H9 (cell line): ENCODE measurements around the gene KCNH1. TPM values are rescaled to one million over a fixed set of nuclear protein-coding genes. Genes with fewer than 3 reads are reported as not detected.

Experiments
- DNase-seq: peaks from one replicate; pipeline ENCODE4 v3.0.0-alpha.2; 2017
- H2AFZ ChIP-seq: one replicate; pipeline ENCODE4 v1.6.1; 2013; ENCODE audit warnings: mild to moderate bottlenecking, low read length, control low read depth, moderate library complexity
- H2AK5ac ChIP-seq: 2 replicates; pipeline ENCODE4 v1.6.1; 2013; ENCODE audit warnings: low read length, control low read depth, mixed read lengths; ENCODE audit not compliant: insufficient read length
- H2BK120ac ChIP-seq: one replicate; pipeline ENCODE4 v1.6.1; 2013; ENCODE audit warnings: low read depth, mild to moderate bottlenecking, low read length, control low read depth, inconsistent platforms; ENCODE audit not compliant: poor library complexity, severe bottlenecking
- H2BK12ac ChIP-seq: 2 replicates; pipeline ENCODE4 v1.6.1; 2013; ENCODE audit warnings: low read length, control low read depth, mixed read lengths, low read depth; ENCODE audit not compliant: insufficient read length
- H2BK15ac ChIP-seq: 2 replicates; pipeline ENCODE4 v1.6.1; 2013; ENCODE audit warnings: low read depth, low read length, control low read depth
- H2BK20ac ChIP-seq: one replicate; pipeline ENCODE4 v1.6.1; 2013; ENCODE audit warnings: low read depth, mild to moderate bottlenecking, low read length, control low read depth, inconsistent platforms; ENCODE audit not compliant: poor library complexity, severe bottlenecking
- H2BK5ac ChIP-seq: 2 replicates; pipeline ENCODE4 v1.6.1; 2013; ENCODE audit warnings: low read length, control low read depth, mixed read lengths; ENCODE audit not compliant: insufficient read length
- H3K14ac ChIP-seq: 2 replicates; pipeline ENCODE4 v1.6.1; 2013; ENCODE audit warnings: low read length, control low read depth; ENCODE audit not compliant: insufficient read depth
- H3K18ac ChIP-seq: 2 replicates; pipeline ENCODE4 v1.6.1; 2013; ENCODE audit warnings: low read depth, mild to moderate bottlenecking, mixed read lengths, low read length, control low read depth; ENCODE audit not compliant: insufficient read length
- H3K23ac ChIP-seq: 2 replicates; pipeline ENCODE4 v1.6.1; 2013; ENCODE audit warnings: low read length, control low read depth, mixed read lengths, low read depth; ENCODE audit not compliant: insufficient read length
- H3K23me2 ChIP-seq: 2 replicates; pipeline ENCODE4 v1.6.1; 2013; ENCODE audit warnings: low read depth, mild to moderate bottlenecking, mixed read lengths, low read length, control low read depth; ENCODE audit not compliant: insufficient read length, poor library complexity, severe bottlenecking
- H3K27ac ChIP-seq: 2 replicates; pipeline ENCODE4 v1.5.1; 2013; ENCODE audit warnings: low read length, control low read depth, mixed read lengths, low read depth; ENCODE audit not compliant: insufficient read length
- H3K27me3 ChIP-seq: 2 replicates; pipeline ENCODE4 v1.6.1; 2013; ENCODE audit warnings: low read length, control low read depth, inconsistent platforms; ENCODE audit not compliant: insufficient read depth
- H3K4ac ChIP-seq: 2 replicates; pipeline ENCODE4 v1.6.1; 2013; ENCODE audit warnings: low read depth, mild to moderate bottlenecking, control low read depth, inconsistent platforms, low read length, moderate library complexity
- H3K4me1 ChIP-seq: 2 replicates; pipeline ENCODE4 v1.6.1; 2013; ENCODE audit warnings: low read length, control low read depth, inconsistent platforms; ENCODE audit not compliant: insufficient read depth
- H3K4me2 ChIP-seq: 2 replicates; pipeline ENCODE4 v1.6.1; 2013; ENCODE audit warnings: low read length, control low read depth, mixed read lengths; ENCODE audit not compliant: insufficient read length, insufficient read depth
- H3K56ac ChIP-seq: 2 replicates; pipeline ENCODE4 v1.6.1; 2013; ENCODE audit warnings: low read depth, mild to moderate bottlenecking, mixed read lengths, low read length, control low read depth; ENCODE audit not compliant: insufficient read length
- H3K79me1 ChIP-seq: 2 replicates; pipeline ENCODE4 v1.6.1; 2013; ENCODE audit warnings: low read depth, mild to moderate bottlenecking, moderate library complexity, low read length, control low read depth, inconsistent platforms; ENCODE audit not compliant: insufficient read depth, poor library complexity, severe bottlenecking
- H3K79me2 ChIP-seq: 2 replicates; pipeline ENCODE4 v1.6.1; 2013; ENCODE audit warnings: low read length, control low read depth, inconsistent platforms; ENCODE audit not compliant: insufficient read depth
- H3K9ac ChIP-seq: 2 replicates; pipeline ENCODE4 v1.6.1; 2013; ENCODE audit warnings: low read length, control low read depth, mixed read lengths; ENCODE audit not compliant: insufficient read length; ENCODE audit errors: extremely low read depth
- H3K9me3 ChIP-seq: one replicate; pipeline ENCODE4 v1.6.1; 2013; ENCODE audit warnings: low read depth, low read length, inconsistent platforms; ENCODE audit not compliant: control insufficient read depth
- H3T11ph ChIP-seq: one replicate; pipeline ENCODE4 v1.6.1; 2013; ENCODE audit warnings: mild to moderate bottlenecking, low read length, control low read depth, inconsistent platforms
- H4K20me1 ChIP-seq: one replicate; pipeline ENCODE4 v1.6.1; 2013; ENCODE audit not compliant: control insufficient read depth, insufficient read length, insufficient read depth
- H4K5ac ChIP-seq: 2 replicates; pipeline ENCODE4 v1.6.1; 2013; ENCODE audit warnings: low read depth, mild to moderate bottlenecking, mixed read lengths, low read length, control low read depth; ENCODE audit not compliant: insufficient read length
- H4K8ac ChIP-seq: replicated peaks from 2 replicates; pipeline ENCODE4 v1.6.1; 2013; ENCODE audit warnings: low read length, control low read depth, mixed read lengths, low read depth; ENCODE audit not compliant: insufficient read length
- H4K91ac ChIP-seq: 2 replicates; pipeline ENCODE4 v1.6.1; 2013; ENCODE audit warnings: low read depth, mild to moderate bottlenecking, moderate library complexity, mixed read lengths, low read length, control low read depth; ENCODE audit not compliant: insufficient read length
- H3K27ac Mint-ChIP-seq, 3 experiments: 2 replicates in 2 of 3; 3 replicates in 1 of 3; pipeline ENCODE4 v1.8.0; 2020 to 2021; ENCODE audit warnings: mixed read lengths in 3 of 3, mild to moderate bottlenecking in 1 of 3, moderate library complexity in 1 of 3
- H3K27me3 Mint-ChIP-seq: 2 replicates; pipeline ENCODE4 v1.8.0; 2021; ENCODE audit warnings: low read depth, mild to moderate bottlenecking, moderate library complexity, mixed read lengths
- H3K36me3 Mint-ChIP-seq, 3 experiments: 2 replicates in 2 of 3; 3 replicates in 1 of 3; pipeline ENCODE4 v1.8.0; 2020 to 2021; ENCODE audit warnings: low read depth in 3 of 3, mixed read lengths in 3 of 3; ENCODE audit not compliant: insufficient read depth in 1 of 3
- H3K4me1 Mint-ChIP-seq, 2 experiments: 2 replicates each; pipeline ENCODE4 v1.8.0; 2020; ENCODE audit warnings: mixed read lengths in 2 of 2
- H3K4me3 Mint-ChIP-seq, 2 experiments: 2 replicates in 1 of 2; 3 replicates in 1 of 2; pipeline ENCODE4 v1.8.0; 2020 to 2021; ENCODE audit warnings: mild to moderate bottlenecking in 2 of 2, mixed read lengths in 2 of 2, moderate library complexity in 1 of 2
- H3K9me3 Mint-ChIP-seq, 2 experiments: 2 replicates in 1 of 2; 3 replicates in 1 of 2; pipeline ENCODE4 v1.8.0; 2020; ENCODE audit warnings: mild to moderate bottlenecking in 2 of 2, mixed read lengths in 2 of 2, moderate library complexity in 1 of 2
- CTCF ChIP-seq: fragments of 200-600 bp; sonication (generic); conservative IDR thresholded peaks from 3 replicates; pipeline ENCODE4 v1.8.0; 2021; ENCODE audit warnings: antibody characterized with exemption, mild to moderate bottlenecking
- WGBS: extraction: QIAGEN DNeasy Blood & Tissue Kit; methylation state at CpG from one replicate; pipeline ENCODE4 v1.1.7; 2013; ENCODE audit warnings: missing lambda C conversion rate, low lambda C conversion rate, mixed read lengths; ENCODE audit not compliant: insufficient read length; ENCODE audit errors: extremely low coverage; 5-methylcytosine and 5-hydroxymethylcytosine counted together
- total RNA-seq: library from RNA; stranded (reverse); gene quantifications from 2 replicates; pipeline ENCODE4 v1.2.1, GENCODE V29; 2021

Gene KCNH1
- total RNA-seq, 1 experiment from 2014 or later, result 0.11 TPM

- no peak overlapping the region for H3K18ac ChIP-seq
- peaks cover 3 to 4% of the 10 kb centered on the region in 2 experiments; a peak in 1 of 4 replicates for H3K4me1 Mint-ChIP-seq
- H2AFZ ChIP-seq, result no peak overlapping the region
- WGBS, result no CpG with 5 or more reads among the region's 1 CpG
- H2BK12ac ChIP-seq, result no peak overlapping the region
- H3K23ac ChIP-seq, result no peak overlapping the region
- H3K4me1 ChIP-seq, result no peaks in the 10 kb centered on the region
- no peak overlapping the region for H3K14ac ChIP-seq
- H2BK15ac ChIP-seq, result no peak overlapping the region
- no peak for TF ChIP-seq CTCF
- no peak overlapping the region for H4K8ac ChIP-seq
- no peaks in the 10 kb centered on the region for H3K27me3 ChIP-seq
- H3K4me3 Mint-ChIP-seq, result no peak overlapping the region
- no peak overlapping the region for H3K27ac ChIP-seq
- no peaks in the 10 kb centered on the region for H3K9me3 ChIP-seq
- H3K27ac Mint-ChIP-seq, result no peak overlapping the region
- H3K23me2 ChIP-seq, result no peaks in the 10 kb centered on the region
- no peaks in the 10 kb centered on the region for H3K36me3 Mint-ChIP-seq
- H2BK5ac ChIP-seq, result no peak overlapping the region
- no peak overlapping the region for H2BK120ac ChIP-seq
- H4K20me1 ChIP-seq, result no peaks in the 10 kb centered on the region
- H3K56ac ChIP-seq, result no peak overlapping the region
- no peak overlapping the region for H3T11ph ChIP-seq
- H3K9me3 Mint-ChIP-seq, result no peaks in the 10 kb centered on the region
- no peak overlapping the region for H3K4ac ChIP-seq
- H2BK20ac ChIP-seq, result no peak overlapping the region
- no peak overlapping the region for H4K91ac ChIP-seq
- no peak overlapping the region for H4K5ac ChIP-seq
- no peak for DNase-seq
- no peak overlapping the region for H2AK5ac ChIP-seq
- H3K79me1 ChIP-seq, result no peaks in the 10 kb centered on the region
- no peak overlapping the region for H3K9ac ChIP-seq
- H3K79me2 ChIP-seq, result no peaks in the 10 kb centered on the region
- no peak overlapping the region for H3K4me2 ChIP-seq
- H3K27me3 Mint-ChIP-seq, result peaks cover 7% of the 10 kb centered on the region
Measured at GRCh38 chr1:210722410-210723081, 411.4 kb downstream of the KCNH1 start.
